Measurements from ENCODE around the gene WNT16.
A peak's percentile ranks its signal among the peaks of the same experiment; 100 is the strongest.

WNT16 gene

DNA sequence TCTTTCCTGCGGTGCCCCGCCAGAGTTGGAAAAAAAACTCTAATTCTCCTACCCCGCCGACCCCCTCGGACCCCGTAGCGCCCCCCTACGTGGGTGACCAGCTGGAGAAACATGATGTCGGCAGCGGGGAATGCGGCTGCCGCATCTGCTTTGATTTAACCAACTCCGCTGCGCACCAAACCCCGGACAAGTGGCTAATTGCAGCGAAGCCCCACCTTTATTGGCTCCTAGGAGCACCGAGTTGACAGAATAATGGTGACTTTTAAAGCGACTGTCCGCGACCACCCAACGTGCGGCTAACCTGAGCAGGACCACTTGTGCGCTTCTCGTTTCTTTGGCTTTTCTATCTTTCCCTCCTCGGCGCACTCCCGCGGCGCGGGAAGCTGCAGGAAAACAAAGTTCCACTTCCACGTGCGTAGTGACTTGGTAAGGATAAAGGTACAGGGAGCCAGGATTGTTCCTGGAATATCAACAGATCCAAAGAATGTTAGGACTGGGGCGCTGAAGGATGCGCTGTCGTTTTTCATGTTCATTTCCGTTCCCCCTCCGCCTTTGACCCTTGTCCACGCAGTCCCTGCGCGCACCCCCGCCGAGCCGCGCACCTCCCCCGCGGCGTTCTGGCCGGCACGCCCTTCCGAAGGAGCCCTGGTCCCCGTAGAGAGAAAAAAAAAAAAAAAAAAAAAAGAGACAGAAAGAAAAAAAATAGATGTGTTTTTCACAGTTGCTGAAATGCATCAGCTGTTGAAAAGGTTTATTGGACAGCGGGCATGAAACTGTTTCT, 1.4 kb downstream of the WNT16 start:
- Histone ChIP-seq H2BK120ac (ENCODE audit: low read depth, low read length) (no peak overlapping the region), H3K14ac (ENCODE audit: low read length in 2 of 2) (peak overlapping the region in 1 of 2 experiments; percentile 20), H3K27me3 (ENCODE audit: control insufficient read depth in 1 of 2, insufficient read depth in 1 of 2, low read length in 2 of 2) (peaks cover 16 to 31% of the 10 kb centered on the region in 2 experiments), H3K4me2 (ENCODE audit: low read length, poor library complexity, severe bottlenecking) (peak overlapping the region; percentile 95), H2BK5ac (ENCODE audit: low read depth, low read length, poor library complexity, severe bottlenecking) (no peak overlapping the region), H3K9me3 (ENCODE audit: control insufficient read depth, low read length) (no peaks in the 10 kb centered on the region), H2BK15ac (ENCODE audit: low read depth, poor library complexity, severe bottlenecking) (no peak overlapping the region), H4K8ac (ENCODE audit: low read length) (no peak overlapping the region), H4K91ac (ENCODE audit: low read length) (no peak overlapping the region), H3K79me1 (replicated peaks; ENCODE audit: low read length, poor library complexity, severe bottlenecking) (no peaks in the 10 kb centered on the region), H3K9ac (ENCODE audit: low read length) (peak overlapping the region; percentile 28), H3K4me1 (ENCODE audit: control insufficient read depth, insufficient read depth, low read depth, low read length) (peaks cover 19% of the 10 kb centered on the region), H2AK5ac (ENCODE audit: low read length, severe bottlenecking) (no peak overlapping the region), H3K23ac (ENCODE audit: low read length in 2 of 2) (no peak overlapping the region), H3K27ac (ENCODE audit: low read length, poor library complexity, severe bottlenecking) (no peak overlapping the region), H3K36me3 (ENCODE audit: control insufficient read depth in 1 of 2, insufficient read depth in 2 of 2, low read depth in 1 of 2, low read length in 2 of 2) (no peaks in the 10 kb centered on the region), H3K18ac (ENCODE audit: low read depth in 1 of 2, low read length in 2 of 2) (no peak overlapping the region), H3K4ac (ENCODE audit: low read depth in 1 of 2, low read length in 2 of 2) (no peak overlapping the region), H2BK12ac (ENCODE audit: low read length in 2 of 2) (no peak overlapping the region), H3K4me3 (ENCODE audit: insufficient read depth in 1 of 2, low read depth in 1 of 2, low read length in 2 of 2) (peak overlapping the region; percentile 44 to 75), H2AFZ (ENCODE audit: low read depth, low read length) (no peak overlapping the region)
- WGBS = 1% methylated on average over 51 of the region's 52 CpGs
- peak; percentile 30 for DNase-seq

DNA sequence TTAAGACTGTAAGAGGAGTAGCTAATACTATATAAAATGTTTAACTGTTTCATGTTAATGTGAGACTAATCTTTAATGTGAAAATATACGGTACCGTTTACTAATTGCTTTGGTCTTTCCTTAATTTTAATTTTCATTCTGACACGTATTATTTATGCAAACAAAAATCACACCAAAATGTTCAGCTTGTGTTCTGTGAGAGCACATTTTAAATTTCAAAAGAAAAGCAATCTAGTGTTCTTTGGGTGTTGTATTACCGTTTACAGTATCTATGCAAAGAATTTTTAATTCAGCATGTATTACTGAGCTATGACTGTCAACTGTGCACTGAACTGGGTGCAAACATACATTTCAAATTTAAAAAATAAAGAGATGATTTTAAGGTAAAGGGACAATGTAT, 2.2 kb downstream of the WNT16 start:
- Histone ChIP-seq H3K18ac (ENCODE audit: low read depth in 1 of 2, low read length in 2 of 2) (no peak overlapping the region), H2BK15ac (ENCODE audit: low read depth, poor library complexity, severe bottlenecking) (no peak overlapping the region), H2AFZ (ENCODE audit: low read depth, low read length) (no peak overlapping the region), H3K9ac (ENCODE audit: low read length) (no peak overlapping the region), H3K4ac (ENCODE audit: low read depth in 1 of 2, low read length in 2 of 2) (no peak overlapping the region), H4K8ac (ENCODE audit: low read length) (no peak overlapping the region), H3K4me3 (ENCODE audit: insufficient read depth in 1 of 2, low read depth in 1 of 2, low read length in 2 of 2) (no peak overlapping the region), H2BK120ac (ENCODE audit: low read depth, low read length) (no peak overlapping the region), H2BK12ac (ENCODE audit: low read length in 2 of 2) (no peak overlapping the region), H3K23ac (ENCODE audit: low read length in 2 of 2) (no peak overlapping the region), H3K4me2 (ENCODE audit: low read length, poor library complexity, severe bottlenecking) (no peak overlapping the region), H2BK5ac (ENCODE audit: low read depth, low read length, poor library complexity, severe bottlenecking) (no peak overlapping the region), H3K14ac (ENCODE audit: low read length in 2 of 2) (no peak overlapping the region), H3K27ac (ENCODE audit: low read length, poor library complexity, severe bottlenecking) (no peak overlapping the region), H4K91ac (ENCODE audit: low read length) (no peak overlapping the region), H3K9me3 (ENCODE audit: control insufficient read depth, low read length) (no peaks in the 10 kb centered on the region), H3K27me3 (ENCODE audit: control insufficient read depth in 1 of 2, insufficient read depth in 1 of 2, low read length in 2 of 2) (peaks cover 16 to 29% of the 10 kb centered on the region in 2 experiments), H3K36me3 (ENCODE audit: control insufficient read depth in 1 of 2, insufficient read depth in 2 of 2, low read depth in 1 of 2, low read length in 2 of 2) (no peaks in the 10 kb centered on the region), H2AK5ac (ENCODE audit: low read length, severe bottlenecking) (no peak overlapping the region), H3K4me1 (ENCODE audit: control insufficient read depth, insufficient read depth, low read depth, low read length) (peaks cover 19% of the 10 kb centered on the region), H3K79me1 (replicated peaks; ENCODE audit: low read length, poor library complexity, severe bottlenecking) (no peaks in the 10 kb centered on the region)
- WGBS = no CpG with 5 or more reads among the region's 4 CpGs
- no peak for DNase-seq

DNA sequence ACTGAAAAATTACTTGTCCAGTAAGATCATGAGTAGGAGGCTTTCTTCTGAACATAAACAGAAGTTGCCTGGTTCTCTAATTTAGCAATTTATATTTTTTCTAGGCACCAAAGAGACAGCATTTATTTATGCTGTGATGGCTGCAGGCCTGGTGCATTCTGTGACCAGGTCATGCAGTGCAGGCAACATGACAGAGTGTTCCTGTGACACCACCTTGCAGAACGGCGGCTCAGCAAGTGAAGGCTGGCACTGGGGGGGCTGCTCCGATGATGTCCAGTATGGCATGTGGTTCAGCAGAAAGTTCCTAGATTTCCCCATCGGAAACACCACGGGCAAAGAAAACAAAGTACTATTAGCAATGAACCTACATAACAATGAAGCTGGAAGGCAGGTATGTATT, 2.8 kb downstream of the WNT16 start:
- H3K4me2 ChIP-seq (ENCODE audit: low read length, poor library complexity, severe bottlenecking) = no peak overlapping the region
- H4K91ac ChIP-seq (ENCODE audit: low read length) = no peak overlapping the region
- no peak overlapping the region for H2BK12ac ChIP-seq (ENCODE audit: low read length in 2 of 2)
- H3K4me1 ChIP-seq (ENCODE audit: control insufficient read depth, insufficient read depth, low read depth, low read length) = peaks cover 19% of the 10 kb centered on the region
- H3K23ac ChIP-seq (ENCODE audit: low read length in 2 of 2) = no peak overlapping the region
- no peak overlapping the region for H3K18ac ChIP-seq (ENCODE audit: low read depth in 1 of 2, low read length in 2 of 2)
- no peak overlapping the region for H2BK120ac ChIP-seq (ENCODE audit: low read depth, low read length)
- no peak overlapping the region for H3K4me3 ChIP-seq (ENCODE audit: insufficient read depth in 1 of 2, low read depth in 1 of 2, low read length in 2 of 2)
- no peak overlapping the region for H3K27ac ChIP-seq (ENCODE audit: low read length, poor library complexity, severe bottlenecking)
- H3K36me3 ChIP-seq (ENCODE audit: control insufficient read depth in 1 of 2, insufficient read depth in 2 of 2, low read depth in 1 of 2, low read length in 2 of 2) = no peaks in the 10 kb centered on the region
- peaks cover 16 to 29% of the 10 kb centered on the region in 2 experiments for H3K27me3 ChIP-seq (ENCODE audit: control insufficient read depth in 1 of 2, insufficient read depth in 1 of 2, low read length in 2 of 2)
- H2AK5ac ChIP-seq (ENCODE audit: low read length, severe bottlenecking) = no peak overlapping the region
- no peak for DNase-seq
- 90% methylated on average over 3 of the region's 5 CpGs for WGBS
- no peaks in the 10 kb centered on the region for H3K79me1 ChIP-seq (replicated peaks; ENCODE audit: low read length, poor library complexity, severe bottlenecking)
- H3K4ac ChIP-seq (ENCODE audit: low read depth in 1 of 2, low read length in 2 of 2) = no peak overlapping the region
- no peak overlapping the region for H2BK15ac ChIP-seq (ENCODE audit: low read depth, poor library complexity, severe bottlenecking)
- no peak overlapping the region for H2BK5ac ChIP-seq (ENCODE audit: low read depth, low read length, poor library complexity, severe bottlenecking)
- no peak overlapping the region for H3K9ac ChIP-seq (ENCODE audit: low read length)
- H4K8ac ChIP-seq (ENCODE audit: low read length) = no peak overlapping the region
- no peak overlapping the region for H2AFZ ChIP-seq (ENCODE audit: low read depth, low read length)
- H3K14ac ChIP-seq (ENCODE audit: low read length in 2 of 2) = no peak overlapping the region
- H3K9me3 ChIP-seq (ENCODE audit: control insufficient read depth, low read length) = no peaks in the 10 kb centered on the region

DNA sequence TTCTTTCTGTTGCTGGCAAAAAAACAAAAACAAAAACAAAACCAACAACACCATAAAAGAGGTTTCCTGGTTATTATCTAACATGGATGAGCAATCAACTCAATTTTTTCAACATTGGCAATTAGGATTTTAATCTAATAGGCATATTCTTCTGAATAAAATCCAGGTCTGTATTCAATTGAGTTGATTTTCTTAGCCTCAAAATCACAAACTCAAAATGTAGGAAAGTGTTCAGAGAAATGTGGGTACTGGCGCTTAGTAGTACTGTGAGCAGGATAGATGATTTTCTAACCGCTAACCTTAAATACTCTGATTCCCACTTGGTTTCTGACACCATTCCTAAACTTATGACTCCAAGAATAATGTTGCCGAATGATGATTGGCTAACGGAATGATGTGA, 5.6 kb downstream of the WNT16 start:
- H2BK120ac ChIP-seq (ENCODE audit: low read depth, low read length) = no peak overlapping the region
- no peaks in the 10 kb centered on the region for H3K79me1 ChIP-seq (replicated peaks; ENCODE audit: low read length, poor library complexity, severe bottlenecking)
- WGBS = 100% methylated on average over 4 of the region's 4 CpGs
- H3K36me3 ChIP-seq (ENCODE audit: control insufficient read depth in 1 of 2, insufficient read depth in 2 of 2, low read depth in 1 of 2, low read length in 2 of 2) = no peaks in the 10 kb centered on the region
- no peak overlapping the region for H3K14ac ChIP-seq (ENCODE audit: low read length in 2 of 2)
- H2BK15ac ChIP-seq (ENCODE audit: low read depth, poor library complexity, severe bottlenecking) = no peak overlapping the region
- H3K4me2 ChIP-seq (ENCODE audit: low read length, poor library complexity, severe bottlenecking) = no peak overlapping the region
- no peak overlapping the region for H2AFZ ChIP-seq (ENCODE audit: low read depth, low read length)
- H3K4me3 ChIP-seq (ENCODE audit: insufficient read depth in 1 of 2, low read depth in 1 of 2, low read length in 2 of 2) = no peak overlapping the region
- H2AK5ac ChIP-seq (ENCODE audit: low read length, severe bottlenecking) = no peak overlapping the region
- no peak overlapping the region for H4K91ac ChIP-seq (ENCODE audit: low read length)
- no peak for DNase-seq
- peaks cover 12% of the 10 kb centered on the region for H3K4me1 ChIP-seq (ENCODE audit: control insufficient read depth, insufficient read depth, low read depth, low read length)
- no peak overlapping the region for H3K4ac ChIP-seq (ENCODE audit: low read depth in 1 of 2, low read length in 2 of 2)
- H3K9ac ChIP-seq (ENCODE audit: low read length) = no peak overlapping the region
- no peak overlapping the region for H2BK5ac ChIP-seq (ENCODE audit: low read depth, low read length, poor library complexity, severe bottlenecking)
- no peak overlapping the region for H3K27ac ChIP-seq (ENCODE audit: low read length, poor library complexity, severe bottlenecking)
- H3K23ac ChIP-seq (ENCODE audit: low read length in 2 of 2) = no peak overlapping the region
- H3K27me3 ChIP-seq (ENCODE audit: control insufficient read depth in 1 of 2, insufficient read depth in 1 of 2, low read length in 2 of 2) = peaks cover under 1 to 11% of the 10 kb centered on the region in 2 experiments
- no peak overlapping the region for H2BK12ac ChIP-seq (ENCODE audit: low read length in 2 of 2)
- no peak overlapping the region for H4K8ac ChIP-seq (ENCODE audit: low read length)
- H3K18ac ChIP-seq (ENCODE audit: low read depth in 1 of 2, low read length in 2 of 2) = no peak overlapping the region
- H3K9me3 ChIP-seq (ENCODE audit: control insufficient read depth, low read length) = no peaks in the 10 kb centered on the region

Data from mesenchymal stem cell (in vitro differentiated cells and primary cell).